Retina (tissue), 1 donor: ENCODE measurements around the gene ASCL2.

Source experiments
- DNase-seq: peaks from one replicate; pipeline ENCODE4 v3.0.0-alpha.2; 2016

ASCL2 gene

GRCh38 chr11:2271327-2272227 is 1.2 kb upstream of the ASCL2 start:
- DNase-seq, result peak; percentile 15

DNA sequence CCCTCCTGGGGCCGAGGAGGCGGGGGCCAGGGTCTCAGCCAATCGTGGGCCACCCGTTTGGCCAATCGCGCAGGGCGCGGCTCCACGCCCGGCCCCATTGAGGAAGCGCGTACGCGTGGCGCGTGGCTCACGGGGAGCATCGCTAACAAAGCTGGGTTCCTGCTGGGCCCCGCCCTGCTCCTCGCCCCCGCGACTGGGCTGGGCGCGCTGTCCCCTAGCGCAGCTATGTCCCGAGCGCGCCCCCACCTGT is 614 bp upstream of the ASCL2 start:
- DNase-seq, result peak; percentile 43

DNA sequence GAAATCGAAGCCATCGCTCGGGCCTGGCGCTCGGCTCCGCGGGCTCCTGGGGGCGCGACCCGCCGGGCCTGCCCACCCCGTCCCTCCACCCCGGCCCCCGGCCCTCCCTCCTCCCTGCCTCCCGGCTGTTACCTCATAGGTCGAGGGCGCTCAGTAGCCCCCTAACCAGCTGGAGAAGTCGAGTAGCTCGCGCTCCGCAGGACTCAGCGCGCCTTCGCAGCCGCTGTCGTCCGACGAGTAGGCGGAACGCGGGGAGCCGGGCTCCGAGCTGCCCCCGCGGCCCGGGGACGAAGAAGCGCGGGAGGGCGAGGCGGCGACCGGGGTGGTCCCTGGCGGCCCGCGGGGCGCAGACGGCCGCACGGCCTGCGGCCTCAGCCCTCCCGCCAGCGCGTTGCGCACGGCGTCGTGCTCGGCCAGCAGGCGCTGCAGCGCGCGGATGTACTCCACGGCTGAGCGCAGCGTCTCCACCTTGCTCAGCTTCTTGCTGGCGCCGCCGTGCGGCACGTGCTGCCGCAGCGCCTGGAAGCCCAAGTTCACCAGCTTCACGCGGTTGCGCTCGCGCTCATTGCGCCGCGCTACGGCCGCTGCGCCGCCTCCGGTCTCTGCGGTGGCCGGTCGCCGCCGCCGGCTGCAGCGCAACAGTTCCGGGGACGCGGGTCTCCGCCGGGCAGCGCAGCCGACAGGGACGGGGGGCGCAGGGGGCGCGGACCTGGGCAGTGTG is 627 bp downstream of the ASCL2 start:
- peak; percentile 62 for DNase-seq

DNA sequence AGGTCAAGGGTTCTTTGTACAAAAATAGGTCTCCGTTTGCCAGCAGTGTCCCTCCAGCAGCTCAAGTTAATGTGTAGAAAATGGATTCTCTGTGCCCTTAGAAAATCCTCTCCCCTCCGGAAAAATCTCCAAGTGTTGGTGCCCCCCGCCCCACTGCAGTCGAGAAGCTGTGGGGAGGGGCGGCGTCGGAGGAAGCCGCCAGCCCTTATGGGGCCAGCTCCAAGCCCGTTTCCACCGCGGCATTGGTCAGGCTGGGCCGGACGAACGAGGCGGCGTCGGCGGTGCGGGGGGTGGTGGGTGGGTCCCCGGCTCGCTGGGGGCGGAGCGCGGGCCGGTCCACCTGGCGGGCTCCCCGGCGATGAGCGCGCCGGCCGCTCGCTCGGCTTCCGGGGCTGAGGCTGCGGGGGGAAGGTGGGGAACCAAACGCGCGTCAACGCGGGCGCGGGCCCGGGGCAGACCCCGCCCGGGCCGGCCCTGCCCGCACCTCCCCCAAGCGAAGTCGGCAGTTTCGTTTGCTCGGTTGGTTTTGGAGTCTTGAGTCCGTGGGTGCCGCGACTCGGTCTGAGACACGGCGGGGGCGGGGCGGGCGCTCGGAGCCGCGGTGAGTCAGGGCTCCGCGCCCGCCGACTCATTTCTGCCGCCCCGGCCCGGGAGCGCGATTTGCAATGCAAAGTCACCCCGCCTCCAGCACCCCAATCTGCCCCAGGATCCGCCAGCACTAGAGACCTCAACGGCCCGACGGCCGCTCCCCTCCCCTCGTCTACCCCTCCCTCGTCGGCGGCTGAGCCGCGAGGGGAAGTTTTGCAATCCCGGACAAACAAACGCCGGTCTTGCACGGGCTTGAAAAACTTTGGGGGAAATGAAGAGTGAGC is 1.4 kb downstream of the ASCL2 start:
- DNase-seq, result peak; percentile 60

DNA sequence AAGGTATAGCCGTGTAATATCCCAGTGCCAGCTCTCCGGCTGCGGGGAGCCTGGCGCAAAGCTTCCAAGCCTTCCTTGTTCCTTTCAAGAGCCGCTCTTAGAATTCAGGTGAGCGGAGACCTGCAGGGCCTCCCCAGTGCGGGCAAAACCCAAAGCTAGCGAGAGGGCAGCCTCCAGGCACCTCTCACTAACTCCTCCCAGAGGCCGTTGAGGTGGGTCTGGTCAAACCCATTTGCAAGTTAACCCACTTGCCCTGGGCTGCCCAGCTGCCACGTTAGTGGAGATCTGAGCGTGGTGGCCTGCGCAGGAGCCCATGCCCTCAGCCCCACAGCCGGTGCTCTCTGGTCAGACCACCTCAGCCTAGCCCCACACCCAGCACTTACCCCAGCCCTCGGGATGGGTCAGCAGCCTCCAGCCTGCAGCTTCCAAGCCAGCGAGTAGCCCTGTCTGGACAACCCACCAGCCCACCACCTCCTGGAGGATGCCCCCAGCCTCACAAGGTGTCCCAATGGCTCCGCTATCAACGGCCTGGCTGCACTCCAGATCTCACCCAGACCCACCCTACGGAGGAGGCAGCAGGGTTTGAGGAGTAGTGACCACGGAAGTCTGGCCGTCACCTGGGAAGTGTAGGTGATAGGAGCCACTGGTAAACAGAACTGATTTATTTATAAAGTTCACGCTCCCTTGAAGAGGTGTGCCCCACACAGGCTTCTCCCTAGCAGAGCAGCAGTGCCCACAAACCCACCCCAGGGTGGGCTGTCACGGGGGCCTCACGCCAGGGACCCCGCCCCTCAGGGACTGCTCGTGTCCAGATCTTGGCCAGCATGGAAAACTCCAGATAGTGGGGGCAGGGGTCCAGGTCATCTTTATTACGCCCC is 2.3 kb downstream of the ASCL2 start:
- no peak for DNase-seq

DNA sequence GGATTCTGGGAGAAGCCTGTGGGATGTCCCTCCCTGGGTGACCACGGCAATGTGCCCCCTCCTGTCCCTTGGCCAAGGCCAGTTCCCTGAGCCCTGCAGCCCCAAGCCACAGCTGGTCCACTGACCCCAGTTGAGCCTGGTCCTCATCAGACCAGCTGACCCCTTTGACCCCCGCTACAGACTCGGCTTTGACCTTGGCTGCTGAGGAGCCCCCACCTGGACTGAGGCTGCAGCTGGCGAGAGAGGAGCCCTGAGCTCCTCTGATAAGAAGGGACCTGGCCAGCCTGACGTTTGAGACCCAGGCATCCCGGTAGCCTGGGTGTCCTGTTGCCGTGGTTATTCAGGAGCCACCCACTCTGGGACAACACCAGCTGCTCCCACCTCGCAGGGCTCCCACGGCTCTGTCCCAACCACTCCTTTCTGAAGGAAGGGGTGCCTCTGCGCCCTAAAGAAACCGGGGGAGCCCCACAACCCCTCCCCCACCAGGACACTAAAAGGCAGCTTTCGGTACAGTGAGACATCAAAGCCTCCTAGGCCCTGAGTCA is 3.0 kb downstream of the ASCL2 start:
- no peak for DNase-seq

- no peak for DNase-seq
These were observed 3.6 kb downstream of the ASCL2 start for GRCh38 chr11:2266586-2267305.

- no peak for DNase-seq
These were observed 4.4 kb downstream of the ASCL2 start for GRCh38 chr11:2265854-2266585.

- no peak for DNase-seq
These were observed 5.0 kb downstream of the ASCL2 start for GRCh38 chr11:2265396-2265795.

GRCh38 chr11:2264366-2265053 is 5.9 kb downstream of the ASCL2 start:
- DNase-seq, result no peak

DNA sequence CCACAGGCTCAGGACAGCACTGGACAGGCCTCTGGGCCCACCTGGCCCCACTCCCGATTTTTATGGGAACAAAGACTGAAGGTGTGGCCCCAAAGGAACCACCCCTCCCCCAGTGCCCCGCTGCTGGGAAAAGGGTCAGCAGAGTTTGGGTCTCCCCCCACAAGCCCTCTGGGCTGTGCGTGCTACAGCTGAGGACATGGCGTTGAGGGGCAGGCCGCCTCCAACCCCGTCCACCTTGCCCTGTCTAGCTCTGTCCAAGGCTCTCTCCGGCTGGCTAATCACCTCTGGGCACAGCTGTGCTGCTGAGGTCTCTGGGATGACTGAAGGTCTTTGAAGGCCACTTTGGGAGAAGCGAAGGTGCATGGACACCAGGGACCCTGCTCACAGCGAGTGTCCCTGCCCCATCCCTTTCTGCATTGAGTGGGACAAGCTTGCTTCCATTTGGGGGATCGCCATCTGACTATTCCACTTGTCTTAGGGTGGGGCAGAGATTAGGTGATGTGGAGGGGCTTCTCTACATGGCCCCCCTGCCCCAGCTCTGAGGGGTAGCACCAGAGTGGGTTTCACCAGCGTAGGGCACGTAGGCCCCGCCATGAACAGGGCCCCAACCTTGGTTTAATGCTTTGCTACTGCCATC is 6.5 kb downstream of the ASCL2 start:
- DNase-seq, result no peak

- no peak for DNase-seq
These were observed 7.3 kb downstream of the ASCL2 start for GRCh38 chr11:2263071-2263565.

DNA sequence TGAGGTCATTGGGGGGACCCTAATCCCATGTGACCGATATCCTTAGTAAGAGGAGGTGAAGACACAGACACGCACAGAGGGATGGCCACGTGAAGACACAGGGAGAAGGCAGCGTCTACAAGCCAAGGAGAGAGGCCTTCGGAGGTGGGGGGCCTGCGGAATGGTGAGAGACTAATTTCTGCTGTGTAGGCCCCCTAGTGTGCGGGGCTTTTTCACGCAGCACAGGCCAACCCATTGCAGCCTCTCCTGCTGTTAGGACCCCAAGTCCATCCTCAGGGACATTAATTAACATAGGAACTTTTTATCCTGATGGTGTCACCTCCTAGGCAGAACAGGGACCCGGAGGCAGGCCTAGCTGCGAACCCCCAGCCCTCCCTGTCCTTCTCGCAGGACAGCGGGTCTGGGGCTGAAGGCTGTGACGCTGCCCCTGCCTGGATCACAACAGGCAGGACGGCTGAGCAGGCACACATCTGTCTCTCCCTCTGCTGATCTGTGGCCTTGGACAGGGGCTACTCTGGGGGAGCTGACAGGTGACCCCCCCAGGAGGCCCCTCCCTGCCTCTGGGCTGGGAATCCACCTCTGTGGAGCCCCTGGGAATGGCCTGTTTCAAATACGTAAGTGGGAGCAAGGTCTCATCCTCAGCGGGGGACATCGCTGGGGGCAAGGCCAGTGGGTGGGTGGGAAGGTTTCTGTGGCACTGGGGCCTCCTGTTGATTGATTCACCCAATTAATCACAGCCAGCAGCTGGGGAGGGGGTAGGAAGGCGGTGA is 7.9 kb downstream of the ASCL2 start:
- peak; percentile 34 for DNase-seq

- no peak for DNase-seq
These were observed 8.8 kb downstream of the ASCL2 start for GRCh38 chr11:2261436-2262230.

- no peak for DNase-seq
These were observed 9.7 kb downstream of the ASCL2 start for GRCh38 chr11:2260491-2261364.

GRCh38 chr11:2259897-2260451 is 10.4 kb downstream of the ASCL2 start:
- no peak for DNase-seq
